IMR-90 (cell line): ENCODE measurements around the gene ADTRP. TPM values are rescaled to one million over a fixed set of nuclear protein-coding genes. Genes with fewer than 3 reads are reported as not detected.

Experiments used
- ATAC-seq: fragments of 200-7000 bp; cut with Tn5 transposase; 2 replicates; pipeline ENCODE4 v1.9.1; 2020; ENCODE audit warnings: low read depth, mild to moderate bottlenecking, moderate library complexity
- BruUV-seq: library from RNA; stranded (reverse); fragments of 400-500 nt; replicated peaks from 2 replicates; lab custom pipeline; 2021; lab: Mats Ljungman, UMichigan
- CTCF ChIA-PET: fragments of 300-600 bp; formaldehyde crosslinking; extraction: SDS; loops from one replicate; lab custom pipeline; 2021; ENCODE audit warnings: antibody characterized with exemption; lab: Yijun Ruan, JAX
- POLR2A ChIA-PET: fragments of 300-600 bp; sonication (Branson Sonifier 250); formaldehyde crosslinking; loops from one replicate; lab custom pipeline; 2022; ENCODE audit warnings: antibody characterized with exemption; ENCODE audit not compliant: unreplicated experiment; lab: Charles Lee
- DNase-seq: peaks from one replicate; pipeline ENCODE4 v3.0.0; 2013
- H2AFZ ChIP-seq: replicated peaks from 2 replicates; pipeline ENCODE3; 2013; ENCODE audit warnings: low read length, mild to moderate bottlenecking; ENCODE audit not compliant: poor library complexity
- H2AK5ac ChIP-seq: 2 replicates; pipeline ENCODE4 v1.6.1; 2013; ENCODE audit warnings: low read depth, low read length, inconsistent platforms
- H2AK9ac ChIP-seq: replicated peaks from 2 replicates; pipeline ENCODE3; 2013; ENCODE audit warnings: mild to moderate bottlenecking, low read depth, low read length, moderate library complexity; ENCODE audit not compliant: poor library complexity
- H2BK120ac ChIP-seq: 2 replicates; pipeline ENCODE4 v1.6.1; 2013; ENCODE audit warnings: low read depth, low read length, inconsistent platforms
- H2BK15ac ChIP-seq: 3 replicates; pipeline ENCODE4 v1.6.1; 2013; ENCODE audit warnings: low read depth, low read length, inconsistent platforms
- H2BK20ac ChIP-seq: 2 replicates; pipeline ENCODE4 v1.6.1; 2013; ENCODE audit warnings: low read depth, mild to moderate bottlenecking, inconsistent platforms, low read length, moderate library complexity
- H2BK5ac ChIP-seq: 2 replicates; pipeline ENCODE4 v1.6.1; 2013; ENCODE audit warnings: mild to moderate bottlenecking, low read depth, low read length, inconsistent platforms; ENCODE audit not compliant: poor library complexity, severe bottlenecking
- H3K14ac ChIP-seq: replicated peaks from 2 replicates; pipeline ENCODE4 v1.6.1; 2013; ENCODE audit warnings: low read depth, low read length, inconsistent platforms
- H3K18ac ChIP-seq: 2 replicates; pipeline ENCODE4 v1.6.1; 2013; ENCODE audit warnings: low read depth, low read length, control low read depth
- H3K23ac ChIP-seq: 2 replicates; pipeline ENCODE4 v1.6.1; 2013; ENCODE audit warnings: low read depth, low read length, inconsistent platforms
- H3K27ac ChIP-seq: 2 replicates; pipeline ENCODE4 v1.5.1; 2013; ENCODE audit warnings: mild to moderate bottlenecking, control low read depth, low read length; ENCODE audit not compliant: insufficient read depth
- H3K27me3 ChIP-seq: 2 replicates; pipeline ENCODE4 v1.6.1; 2013; ENCODE audit warnings: low read length; ENCODE audit not compliant: control insufficient read depth, insufficient read depth
- H3K36me3 ChIP-seq: 2 replicates; pipeline ENCODE4 v1.6.1; 2013; ENCODE audit warnings: low read length, mixed read lengths; ENCODE audit not compliant: control insufficient read depth, insufficient read depth
- H3K4ac ChIP-seq: 2 replicates; pipeline ENCODE4 v1.6.1; 2013; ENCODE audit warnings: low read depth, low read length, inconsistent platforms
- H3K4me1 ChIP-seq: 2 replicates; pipeline ENCODE4 v1.6.1; 2013; ENCODE audit warnings: low read length, mixed read lengths; ENCODE audit not compliant: control insufficient read depth, insufficient read depth
- H3K4me2 ChIP-seq: 2 replicates; pipeline ENCODE4 v1.6.1; 2013; ENCODE audit warnings: low read depth, mild to moderate bottlenecking, control low read depth, low read length, moderate library complexity
- H3K4me3 ChIP-seq: 2 replicates; pipeline ENCODE4 v1.5.1; 2013; ENCODE audit warnings: low read depth, mild to moderate bottlenecking, control low read depth, low read length, moderate library complexity; ENCODE audit not compliant: insufficient read depth
- H3K56ac ChIP-seq: 2 replicates; pipeline ENCODE4 v1.6.1; 2013; ENCODE audit warnings: low read length, inconsistent platforms; ENCODE audit not compliant: insufficient read depth; ENCODE audit errors: extremely low read depth
- H3K79me1 ChIP-seq, 2 experiments: 2 replicates each; pipeline ENCODE4 v1.6.1; 2013; ENCODE audit warnings: low read length in 2 of 2, inconsistent platforms in 1 of 2, low read depth in 1 of 2
- H3K9ac ChIP-seq: 2 replicates; pipeline ENCODE4 v1.6.1; 2013; ENCODE audit warnings: low read depth, low read length, control low read depth
- H3K9me1 ChIP-seq: 2 replicates; pipeline ENCODE4 v1.6.1; 2013; ENCODE audit warnings: low read length, inconsistent platforms; ENCODE audit not compliant: insufficient read depth
- H3K9me3 ChIP-seq: 2 replicates; pipeline ENCODE4 v1.6.1; 2013; ENCODE audit warnings: low read length; ENCODE audit not compliant: control insufficient read depth, insufficient read depth
- H4K20me1 ChIP-seq: 2 replicates; pipeline ENCODE4 v1.6.1; 2013; ENCODE audit warnings: low read length, inconsistent platforms; ENCODE audit not compliant: insufficient read depth
- H4K5ac ChIP-seq: 2 replicates; pipeline ENCODE4 v1.6.1; 2013; ENCODE audit warnings: mild to moderate bottlenecking, low read depth, low read length, control low read depth
- H4K8ac ChIP-seq, 2 experiments: 2 replicates each; pipeline ENCODE4 v1.6.1; 2013; ENCODE audit warnings: low read depth in 2 of 2, low read length in 2 of 2, control low read depth in 1 of 2, inconsistent platforms in 1 of 2
- H4K91ac ChIP-seq: 2 replicates; pipeline ENCODE4 v1.6.1; 2013; ENCODE audit warnings: low read depth, low read length, inconsistent platforms; ENCODE audit not compliant: insufficient read depth
- CEBPB ChIP-seq: IDR thresholded peaks from 2 replicates; pipeline ENCODE4 v1.6.1; 2012; ENCODE audit warnings: low read depth, low read length, improper control_type of control experiment
- CHD1 ChIP-seq: IDR thresholded peaks from 2 replicates; pipeline ENCODE4 v1.6.1; 2012; ENCODE audit warnings: low read depth, low read length, improper control_type of control experiment
- MAFK ChIP-seq: IDR thresholded peaks from 2 replicates; pipeline ENCODE4 v1.6.1; 2012; ENCODE audit warnings: low read depth, low read length, improper control_type of control experiment
- NFE2L2 ChIP-seq: fragments of 150-350 bp; IDR thresholded peaks from 2 replicates; pipeline ENCODE4 v1.6.1; 2016; ENCODE audit warnings: low read depth, mild to moderate bottlenecking, low read length
- RAD21 ChIP-seq: IDR thresholded peaks from 2 replicates; pipeline ENCODE4 v1.6.1; 2012; ENCODE audit warnings: low read length, improper control_type of control experiment
- RCOR1 ChIP-seq: IDR thresholded peaks from 2 replicates; pipeline ENCODE4 v1.6.1; 2012; ENCODE audit warnings: mild to moderate bottlenecking, low read length, improper control_type of control experiment; ENCODE audit not compliant: insufficient replicate concordance
- RFX5 ChIP-seq: IDR thresholded peaks from 2 replicates; pipeline ENCODE4 v1.8.0; 2012; ENCODE audit warnings: low read depth, mild to moderate bottlenecking, low read length, moderate library complexity
- SMC3 ChIP-seq: fragments of 150-350 bp; IDR thresholded peaks from 2 replicates; pipeline ENCODE4 v1.6.1; 2016; ENCODE audit warnings: low read depth, mild to moderate bottlenecking, antibody characterized with exemption, low read length, moderate library complexity
- WGBS, 2 experiments: methylation state at CpG; one replicate each; pipeline versions ENCODE4 v1.1.5 to v1.1.7; 2013; ENCODE audit warnings: missing lambda C conversion rate in 2 of 2; ENCODE audit not compliant: insufficient read length in 1 of 2; ENCODE audit errors: extremely low coverage in 2 of 2; 5-methylcytosine and 5-hydroxymethylcytosine counted together
- dilution Hi-C: fragments of 300-500 bp; cut with HindIII; formaldehyde crosslinking; loops from one replicate; pipeline ENCODE4 v1.14.3; 2018; ENCODE audit warnings: low sequenced_read_pairs; ENCODE audit not compliant: unreplicated experiment
- in situ Hi-C: fragments of 300-500 bp; cut with MboI; formaldehyde crosslinking; loops from 3 replicates; pipeline ENCODE4 v1.14.3; 2019; ENCODE audit warnings: low sequenced_read_pairs, inconsistent platforms, mixed read lengths
- intact Hi-C: fragments of 100-400 bp; cut with micrococcal nuclease; formaldehyde crosslinking; loops from 2 replicates; pipeline ENCODE4 v1.10.0; 2022
- polyA plus RNA-seq, 3 experiments: library from polyadenylated mRNA; depleted of rRNA; stranded (reverse); fragments of >200 nt; gene quantifications; 2 replicates each; pipeline ENCODE4 v1.2.3, GENCODE V29; 2012; ENCODE audit warnings: low replicate concordance in 1 of 3
- total RNA-seq: library from RNA; depleted of rRNA; stranded (reverse); fragments of >200 nt; gene quantifications from 2 replicates; pipeline ENCODE4 v1.2.3, GENCODE V29; 2012
- TF ChIP-seq, protein P1 (sequence below): conservative IDR thresholded peaks from 2 replicates; pipeline ENCODE4 v1.5.1; 2012; ENCODE audit warnings: mild to moderate bottlenecking, low read depth, low read length, improper control_type of control experiment

Gene ADTRP
- total and polyA plus RNA-seq, 2 of the 4 experiments (the other 2 are of a cell fraction): 0.50 to 0.72 TPM

DNA sequence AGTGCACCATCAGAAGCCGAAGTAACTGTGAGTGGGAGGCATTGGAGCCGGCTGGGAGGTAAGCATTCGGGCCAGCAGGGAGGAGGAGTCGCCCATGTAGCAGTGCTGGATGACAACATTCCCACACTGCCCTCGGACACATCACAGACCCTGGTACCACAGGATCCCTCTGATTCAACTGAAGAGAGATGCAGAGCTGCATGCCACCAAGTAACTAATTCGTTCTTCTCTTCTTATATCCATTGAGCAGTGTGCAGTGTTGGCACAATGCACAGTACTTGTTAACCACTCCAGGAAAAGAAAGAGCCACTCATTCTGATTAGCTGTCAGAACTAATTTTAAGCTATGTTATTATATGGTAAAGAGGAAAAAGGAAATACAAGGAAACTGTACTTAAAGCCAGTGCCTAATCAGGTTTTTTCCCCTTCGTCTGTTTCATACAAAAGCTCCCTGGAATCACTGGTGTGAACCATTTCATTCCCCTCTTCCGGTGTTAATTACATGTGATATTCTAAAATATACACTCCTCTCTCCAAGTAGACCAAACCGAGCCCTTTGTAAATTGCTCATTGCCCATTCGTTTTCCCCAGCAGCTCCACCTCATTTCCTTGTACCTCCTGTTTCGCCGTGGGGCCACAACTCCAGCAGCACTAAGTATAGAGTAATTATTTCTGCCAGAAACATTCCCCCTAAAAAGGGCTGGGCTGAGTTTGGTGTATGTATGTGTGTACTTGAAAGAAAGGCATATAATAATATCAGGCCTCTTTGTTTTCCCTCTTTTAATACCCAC, 32.4 kb upstream of the ADTRP start:
- BruUV-seq: no TSS peak
- H4K5ac ChIP-seq: peak overlapping the region; percentile 62
- no peak overlapping the region for H3K4me2 ChIP-seq
- WGBS, 2 experiments: 90% methylated on average over 2 of the region's 12 CpGs; no CpG with 5 or more reads in 1 of the 2 experiments
- H3K56ac ChIP-seq: no peak overlapping the region
- peak overlapping the region; percentile 47 for H2BK5ac ChIP-seq
- H2BK15ac ChIP-seq: peak overlapping the region; percentile 77; the same call in 1 of the 3 replicates
- no peaks in the 10 kb centered on the region for H3K27me3 ChIP-seq
- no peak overlapping the region for H3K9ac ChIP-seq
- H2AFZ ChIP-seq: peak overlapping the region; percentile 61
- no peaks in the 10 kb centered on the region for H3K79me1 ChIP-seq
- H3K9me1 ChIP-seq: peaks cover 3% of the 10 kb centered on the region
- H4K8ac ChIP-seq: peak overlapping the region; percentile 74 to 86; a peak in 3 of 4 replicates
- H3K4ac ChIP-seq: peak overlapping the region; percentile 48
- no peaks in the 10 kb centered on the region for H3K9me3 ChIP-seq
- no peak overlapping the region for H3K4me3 ChIP-seq
- CTCF ChIA-PET: no interaction called here
- peak overlapping the region; percentile 73 for H4K91ac ChIP-seq
- DNase-seq (peak; percentile 24), ATAC-seq (no peak)
- H4K20me1 ChIP-seq: no peaks in the 10 kb centered on the region
- TF ChIP-seq RCOR1 (no peak), CHD1 (no peak), NFE2L2 (no peak), SMC3 (no peak), CEBPB (no peak), RFX5 (no peak), MAFK (no peak), RAD21 (no peak)
- TF ChIP-seq, protein P1, sequence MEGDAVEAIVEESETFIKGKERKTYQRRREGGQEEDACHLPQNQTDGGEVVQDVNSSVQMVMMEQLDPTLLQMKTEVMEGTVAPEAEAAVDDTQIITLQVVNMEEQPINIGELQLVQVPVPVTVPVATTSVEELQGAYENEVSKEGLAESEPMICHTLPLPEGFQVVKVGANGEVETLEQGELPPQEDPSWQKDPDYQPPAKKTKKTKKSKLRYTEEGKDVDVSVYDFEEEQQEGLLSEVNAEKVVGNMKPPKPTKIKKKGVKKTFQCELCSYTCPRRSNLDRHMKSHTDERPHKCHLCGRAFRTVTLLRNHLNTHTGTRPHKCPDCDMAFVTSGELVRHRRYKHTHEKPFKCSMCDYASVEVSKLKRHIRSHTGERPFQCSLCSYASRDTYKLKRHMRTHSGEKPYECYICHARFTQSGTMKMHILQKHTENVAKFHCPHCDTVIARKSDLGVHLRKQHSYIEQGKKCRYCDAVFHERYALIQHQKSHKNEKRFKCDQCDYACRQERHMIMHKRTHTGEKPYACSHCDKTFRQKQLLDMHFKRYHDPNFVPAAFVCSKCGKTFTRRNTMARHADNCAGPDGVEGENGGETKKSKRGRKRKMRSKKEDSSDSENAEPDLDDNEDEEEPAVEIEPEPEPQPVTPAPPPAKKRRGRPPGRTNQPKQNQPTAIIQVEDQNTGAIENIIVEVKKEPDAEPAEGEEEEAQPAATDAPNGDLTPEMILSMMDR: no peak
- in situ Hi-C loops: no loop called here
- H3K14ac ChIP-seq: peak overlapping the region; percentile 66; the same call in 1 of the 2 replicates
- peak overlapping the region; percentile 76 for H2BK120ac ChIP-seq
- H3K4me1 ChIP-seq: peaks cover 13% of the 10 kb centered on the region
- H3K36me3 ChIP-seq: no peaks in the 10 kb centered on the region
- H3K23ac ChIP-seq: no peak overlapping the region
- H2AK9ac ChIP-seq: no peak overlapping the region
- peak overlapping the region; percentile 64 for H2AK5ac ChIP-seq
- dilution Hi-C loops: no loop called here
- POLR2A ChIA-PET: no interaction called here
- H3K27ac ChIP-seq: no peak overlapping the region
- H2BK20ac ChIP-seq: peak overlapping the region; percentile 92; the same call in 1 of the 2 replicates
- peak overlapping the region; percentile 33 for H3K18ac ChIP-seq
- intact Hi-C loops: no loop called here
